Endothelial cell (in vitro differentiated cells): ENCODE results near the gene CMAS. TPM values are rescaled to one million over a fixed set of nuclear protein-coding genes. Genes with fewer than 3 reads are reported as not detected.
A peak's percentile ranks its signal among the peaks of the same experiment; 100 is the strongest.
"Not testable (repeated sequence)": the region's sequence is repeated elsewhere in the genome, so short reads cannot be mapped to it uniquely, and the experiment has no call there.

Experiments
- DNase-seq: peaks from one replicate; pipeline ENCODE4 v3.0.0; 2021; ENCODE audit warnings: low spot score
- H3K27ac Mint-ChIP-seq: one replicate; pipeline ENCODE4 v1.8.0; 2021; ENCODE audit warnings: mixed read lengths, inconsistent platforms; ENCODE audit not compliant: unreplicated experiment
- H3K27me3 Mint-ChIP-seq: one replicate; pipeline ENCODE4 v1.8.0; 2021; ENCODE audit warnings: mild to moderate bottlenecking, moderate library complexity, mixed read lengths, inconsistent platforms; ENCODE audit not compliant: unreplicated experiment
- H3K36me3 Mint-ChIP-seq: one replicate; pipeline ENCODE4 v1.8.0; 2021; ENCODE audit warnings: mild to moderate bottlenecking, low read depth, mixed read lengths, inconsistent platforms; ENCODE audit not compliant: unreplicated experiment
- H3K4me1 Mint-ChIP-seq: one replicate; pipeline ENCODE4 v1.8.0; 2021; ENCODE audit warnings: mild to moderate bottlenecking, mixed read lengths, inconsistent platforms; ENCODE audit not compliant: unreplicated experiment
- H3K4me3 Mint-ChIP-seq: one replicate; pipeline ENCODE4 v1.8.0; 2021; ENCODE audit warnings: mild to moderate bottlenecking, mixed read lengths, inconsistent platforms; ENCODE audit not compliant: unreplicated experiment
- H3K9me3 Mint-ChIP-seq: one replicate; pipeline ENCODE4 v1.8.0; 2021; ENCODE audit warnings: mixed read lengths, inconsistent platforms; ENCODE audit not compliant: unreplicated experiment
- total RNA-seq: library from RNA; stranded (reverse); fragmentation: NEBNext Ultra II Directional; extraction: Animal tissue kit (Norgen Biotek cat#: 25700); gene quantifications from one replicate; pipeline ENCODE4 v1.2.1, GENCODE V29; 2021; ENCODE audit not compliant: unreplicated experiment
- TF ChIP-seq, protein P1 (sequence below): fragments of 200-600 bp; sonication (generic); IDR thresholded peaks from one replicate; pipeline ENCODE4 v1.5.0; 2021; ENCODE audit warnings: antibody characterized with exemption; ENCODE audit not compliant: unreplicated experiment

CMAS gene
- total RNA-seq, 1 donor from 2014 or later = 26.5 TPM

DNA sequence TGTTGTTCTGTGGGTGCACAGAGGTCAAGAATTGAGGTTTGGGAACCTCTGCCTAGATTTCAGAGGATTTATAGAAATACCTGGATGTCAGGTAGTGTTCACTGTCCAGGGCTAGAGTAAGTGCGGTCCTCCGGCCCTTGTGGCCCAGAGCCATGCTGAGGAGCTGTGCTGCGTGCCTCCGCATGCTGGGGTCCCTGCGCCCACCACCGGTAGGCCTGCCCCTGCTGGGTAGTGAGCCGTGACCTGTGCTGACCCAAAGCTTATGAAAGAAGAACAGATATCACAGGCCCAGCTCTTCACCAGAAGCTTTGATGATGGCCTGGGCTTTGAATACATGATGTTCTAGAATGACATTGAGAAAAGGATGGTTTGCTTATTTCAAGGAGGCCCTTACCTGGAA, 37.8 kb upstream of the CMAS start:
- Mint-ChIP-seq H3K4me3 (no peak overlapping the region), H3K9me3 (no peaks in the 10 kb centered on the region), H3K4me1 (no peaks in the 10 kb centered on the region), H3K27ac (no peak overlapping the region), H3K27me3 (peaks cover 2% of the 10 kb centered on the region), H3K36me3 (no peaks in the 10 kb centered on the region)
- no peak for DNase-seq
- TF ChIP-seq, protein P1, sequence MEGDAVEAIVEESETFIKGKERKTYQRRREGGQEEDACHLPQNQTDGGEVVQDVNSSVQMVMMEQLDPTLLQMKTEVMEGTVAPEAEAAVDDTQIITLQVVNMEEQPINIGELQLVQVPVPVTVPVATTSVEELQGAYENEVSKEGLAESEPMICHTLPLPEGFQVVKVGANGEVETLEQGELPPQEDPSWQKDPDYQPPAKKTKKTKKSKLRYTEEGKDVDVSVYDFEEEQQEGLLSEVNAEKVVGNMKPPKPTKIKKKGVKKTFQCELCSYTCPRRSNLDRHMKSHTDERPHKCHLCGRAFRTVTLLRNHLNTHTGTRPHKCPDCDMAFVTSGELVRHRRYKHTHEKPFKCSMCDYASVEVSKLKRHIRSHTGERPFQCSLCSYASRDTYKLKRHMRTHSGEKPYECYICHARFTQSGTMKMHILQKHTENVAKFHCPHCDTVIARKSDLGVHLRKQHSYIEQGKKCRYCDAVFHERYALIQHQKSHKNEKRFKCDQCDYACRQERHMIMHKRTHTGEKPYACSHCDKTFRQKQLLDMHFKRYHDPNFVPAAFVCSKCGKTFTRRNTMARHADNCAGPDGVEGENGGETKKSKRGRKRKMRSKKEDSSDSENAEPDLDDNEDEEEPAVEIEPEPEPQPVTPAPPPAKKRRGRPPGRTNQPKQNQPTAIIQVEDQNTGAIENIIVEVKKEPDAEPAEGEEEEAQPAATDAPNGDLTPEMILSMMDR = no peak

DNA sequence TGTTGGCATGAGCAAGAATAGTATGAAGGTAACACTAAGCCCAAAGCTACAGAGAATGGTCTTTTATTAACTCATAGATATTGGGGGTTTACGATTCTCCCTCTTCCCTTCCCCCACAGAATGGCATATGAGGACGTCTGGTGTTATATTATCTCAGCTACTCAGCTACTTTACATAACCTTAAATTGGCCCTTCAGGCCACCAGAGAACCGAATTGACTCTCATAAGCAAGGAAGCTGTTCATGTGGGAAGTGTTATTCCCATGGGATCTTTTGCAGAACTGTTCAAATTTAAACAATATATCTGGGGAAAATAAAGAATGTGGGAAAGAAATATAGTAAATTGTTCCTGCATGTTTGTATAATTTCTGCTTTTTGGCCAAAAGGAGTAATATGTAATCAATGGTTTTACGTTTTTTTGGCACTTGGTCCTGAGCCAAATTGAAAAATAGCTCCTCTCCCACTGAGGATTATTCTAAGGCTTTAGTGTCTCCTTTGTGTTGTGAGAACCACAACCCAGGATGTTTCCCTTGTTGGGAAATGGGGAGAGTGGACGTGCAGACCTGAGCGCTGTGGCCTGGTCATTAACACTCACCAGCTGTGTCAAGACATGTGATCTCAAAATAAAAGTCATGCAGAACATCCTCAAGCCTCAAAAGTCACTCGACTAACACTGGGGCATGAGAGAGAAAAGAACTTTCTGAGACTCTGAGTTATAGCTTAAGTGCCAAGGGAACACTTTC, 31.8 kb upstream of the CMAS start:
- TF ChIP-seq, protein P1 = no peak
- no peaks in the 10 kb centered on the region for H3K36me3 Mint-ChIP-seq
- H3K27ac Mint-ChIP-seq = no peak overlapping the region
- H3K27me3 Mint-ChIP-seq = peaks cover 1% of the 10 kb centered on the region
- H3K9me3 Mint-ChIP-seq = no peaks in the 10 kb centered on the region
- no peaks in the 10 kb centered on the region for H3K4me1 Mint-ChIP-seq
- H3K4me3 Mint-ChIP-seq = no peak overlapping the region
- DNase-seq = no peak

DNA sequence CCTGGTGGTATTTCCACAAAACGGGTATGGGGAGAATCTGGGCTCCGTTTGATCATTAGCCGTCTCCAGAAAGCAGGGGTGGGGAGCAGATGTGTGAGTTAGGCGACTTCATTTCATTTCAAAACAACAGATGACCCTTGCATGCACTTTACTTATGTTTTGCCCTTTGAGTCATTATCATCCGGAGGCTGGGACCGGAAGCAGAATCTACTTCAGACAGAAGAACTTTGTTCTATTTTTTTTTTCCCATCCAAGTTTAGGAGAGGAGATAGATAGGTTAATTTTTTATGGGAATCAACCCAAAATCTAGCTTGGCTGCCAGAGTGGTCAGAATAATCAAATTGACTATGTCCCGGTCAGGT, 31.3 kb upstream of the CMAS start:
- Mint-ChIP-seq H3K4me1 (no peaks in the 10 kb centered on the region), H3K27me3 (peaks cover 1% of the 10 kb centered on the region)

DNA sequence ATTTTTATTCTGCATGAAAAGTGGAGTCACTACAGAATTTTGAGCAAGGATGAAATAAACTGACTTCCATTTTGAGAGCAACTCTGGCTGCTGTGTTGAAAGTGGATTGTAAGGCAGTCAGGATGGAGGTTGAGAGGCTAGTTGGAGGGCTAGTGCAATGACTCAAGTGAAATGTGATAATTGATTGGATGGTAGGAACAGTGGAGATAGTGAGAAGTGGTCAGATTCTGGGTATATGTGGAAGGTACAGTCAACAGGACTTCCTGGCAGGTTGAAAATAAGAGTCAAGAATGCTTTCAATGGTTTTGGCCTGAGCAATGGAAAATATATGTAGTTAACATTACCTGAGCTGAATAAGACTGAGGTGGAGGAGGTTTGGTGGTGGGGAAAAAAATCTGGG, 29.0 kb upstream of the CMAS start:
- Mint-ChIP-seq H3K27me3 (peaks cover 1% of the 10 kb centered on the region), H3K36me3 (no peaks in the 10 kb centered on the region), H3K9me3 (no peaks in the 10 kb centered on the region), H3K4me1 (no peaks in the 10 kb centered on the region), H3K4me3 (no peak overlapping the region), H3K27ac (no peak overlapping the region)
- TF ChIP-seq, protein P1 = no peak
- DNase-seq = no peak

More for the DNA sequence above, 31.3 kb upstream of the CMAS start:
- Mint-ChIP-seq H3K27ac (no peak overlapping the region), H3K36me3 (no peaks in the 10 kb centered on the region), H3K9me3 (no peaks in the 10 kb centered on the region), H3K4me3 (no peak overlapping the region)
- TF ChIP-seq, protein P1 = no peak
- no peak for DNase-seq

GRCh38 chr12:22018860-22019259, 27.2 kb upstream of the CMAS start:
- no peaks in the 10 kb centered on the region for H3K27me3 Mint-ChIP-seq
- TF ChIP-seq, protein P1 = peak; percentile 54
- H3K9me3 Mint-ChIP-seq = peaks cover 7% of the 10 kb centered on the region
- H3K27ac Mint-ChIP-seq = no peak overlapping the region
- H3K4me1 Mint-ChIP-seq = no peaks in the 10 kb centered on the region
- no peak for DNase-seq
- H3K4me3 Mint-ChIP-seq = no peak overlapping the region
- H3K36me3 Mint-ChIP-seq = no peaks in the 10 kb centered on the region

- DNase-seq, H3K4me3 Mint-ChIP-seq, H3K36me3 Mint-ChIP-seq, H3K4me1 Mint-ChIP-seq, H3K27ac Mint-ChIP-seq, H3K9me3 Mint-ChIP-seq, H3K27me3 Mint-ChIP-seq: not testable (repeated sequence)
These were observed 22.5 kb upstream of the CMAS start for GRCh38 chr12:22023489-22023888.
